H9 (cell line): ENCODE data around the gene MN1. TPM values are rescaled to one million over a fixed set of nuclear protein-coding genes. Genes with fewer than 3 reads are reported as not detected.

ENCODE experiments used
- DNase-seq: peaks from one replicate; pipeline ENCODE4 v3.0.0-alpha.2; 2017
- H2AFZ ChIP-seq: one replicate; pipeline ENCODE4 v1.6.1; 2013; ENCODE audit warnings: mild to moderate bottlenecking, low read length, control low read depth, moderate library complexity
- H2AK5ac ChIP-seq: 2 replicates; pipeline ENCODE4 v1.6.1; 2013; ENCODE audit warnings: low read length, control low read depth, mixed read lengths; ENCODE audit not compliant: insufficient read length
- H2BK120ac ChIP-seq: one replicate; pipeline ENCODE4 v1.6.1; 2013; ENCODE audit warnings: low read depth, mild to moderate bottlenecking, low read length, control low read depth, inconsistent platforms; ENCODE audit not compliant: poor library complexity, severe bottlenecking
- H2BK12ac ChIP-seq: 2 replicates; pipeline ENCODE4 v1.6.1; 2013; ENCODE audit warnings: low read length, control low read depth, mixed read lengths, low read depth; ENCODE audit not compliant: insufficient read length
- H2BK15ac ChIP-seq: 2 replicates; pipeline ENCODE4 v1.6.1; 2013; ENCODE audit warnings: low read depth, low read length, control low read depth
- H2BK20ac ChIP-seq: one replicate; pipeline ENCODE4 v1.6.1; 2013; ENCODE audit warnings: low read depth, mild to moderate bottlenecking, low read length, control low read depth, inconsistent platforms; ENCODE audit not compliant: poor library complexity, severe bottlenecking
- H2BK5ac ChIP-seq: 2 replicates; pipeline ENCODE4 v1.6.1; 2013; ENCODE audit warnings: low read length, control low read depth, mixed read lengths; ENCODE audit not compliant: insufficient read length
- H3K14ac ChIP-seq: 2 replicates; pipeline ENCODE4 v1.6.1; 2013; ENCODE audit warnings: low read length, control low read depth; ENCODE audit not compliant: insufficient read depth
- H3K18ac ChIP-seq: 2 replicates; pipeline ENCODE4 v1.6.1; 2013; ENCODE audit warnings: low read depth, mild to moderate bottlenecking, mixed read lengths, low read length, control low read depth; ENCODE audit not compliant: insufficient read length
- H3K23ac ChIP-seq: 2 replicates; pipeline ENCODE4 v1.6.1; 2013; ENCODE audit warnings: low read length, control low read depth, mixed read lengths, low read depth; ENCODE audit not compliant: insufficient read length
- H3K23me2 ChIP-seq: 2 replicates; pipeline ENCODE4 v1.6.1; 2013; ENCODE audit warnings: low read depth, mild to moderate bottlenecking, mixed read lengths, low read length, control low read depth; ENCODE audit not compliant: insufficient read length, poor library complexity, severe bottlenecking
- H3K27ac ChIP-seq: 2 replicates; pipeline ENCODE4 v1.5.1; 2013; ENCODE audit warnings: low read length, control low read depth, mixed read lengths, low read depth; ENCODE audit not compliant: insufficient read length
- H3K27me3 ChIP-seq: 2 replicates; pipeline ENCODE4 v1.6.1; 2013; ENCODE audit warnings: low read length, control low read depth, inconsistent platforms; ENCODE audit not compliant: insufficient read depth
- H3K4ac ChIP-seq: 2 replicates; pipeline ENCODE4 v1.6.1; 2013; ENCODE audit warnings: low read depth, mild to moderate bottlenecking, control low read depth, inconsistent platforms, low read length, moderate library complexity
- H3K4me1 ChIP-seq: 2 replicates; pipeline ENCODE4 v1.6.1; 2013; ENCODE audit warnings: low read length, control low read depth, inconsistent platforms; ENCODE audit not compliant: insufficient read depth
- H3K4me2 ChIP-seq: 2 replicates; pipeline ENCODE4 v1.6.1; 2013; ENCODE audit warnings: low read length, control low read depth, mixed read lengths; ENCODE audit not compliant: insufficient read length, insufficient read depth
- H3K56ac ChIP-seq: 2 replicates; pipeline ENCODE4 v1.6.1; 2013; ENCODE audit warnings: low read depth, mild to moderate bottlenecking, mixed read lengths, low read length, control low read depth; ENCODE audit not compliant: insufficient read length
- H3K79me1 ChIP-seq: 2 replicates; pipeline ENCODE4 v1.6.1; 2013; ENCODE audit warnings: low read depth, mild to moderate bottlenecking, moderate library complexity, low read length, control low read depth, inconsistent platforms; ENCODE audit not compliant: insufficient read depth, poor library complexity, severe bottlenecking
- H3K79me2 ChIP-seq: 2 replicates; pipeline ENCODE4 v1.6.1; 2013; ENCODE audit warnings: low read length, control low read depth, inconsistent platforms; ENCODE audit not compliant: insufficient read depth
- H3K9ac ChIP-seq: 2 replicates; pipeline ENCODE4 v1.6.1; 2013; ENCODE audit warnings: low read length, control low read depth, mixed read lengths; ENCODE audit not compliant: insufficient read length; ENCODE audit errors: extremely low read depth
- H3K9me3 ChIP-seq: one replicate; pipeline ENCODE4 v1.6.1; 2013; ENCODE audit warnings: low read depth, low read length, inconsistent platforms; ENCODE audit not compliant: control insufficient read depth
- H3T11ph ChIP-seq: one replicate; pipeline ENCODE4 v1.6.1; 2013; ENCODE audit warnings: mild to moderate bottlenecking, low read length, control low read depth, inconsistent platforms
- H4K20me1 ChIP-seq: one replicate; pipeline ENCODE4 v1.6.1; 2013; ENCODE audit not compliant: control insufficient read depth, insufficient read length, insufficient read depth
- H4K5ac ChIP-seq: 2 replicates; pipeline ENCODE4 v1.6.1; 2013; ENCODE audit warnings: low read depth, mild to moderate bottlenecking, mixed read lengths, low read length, control low read depth; ENCODE audit not compliant: insufficient read length
- H4K8ac ChIP-seq: replicated peaks from 2 replicates; pipeline ENCODE4 v1.6.1; 2013; ENCODE audit warnings: low read length, control low read depth, mixed read lengths, low read depth; ENCODE audit not compliant: insufficient read length
- H4K91ac ChIP-seq: 2 replicates; pipeline ENCODE4 v1.6.1; 2013; ENCODE audit warnings: low read depth, mild to moderate bottlenecking, moderate library complexity, mixed read lengths, low read length, control low read depth; ENCODE audit not compliant: insufficient read length
- H3K27ac Mint-ChIP-seq, 3 experiments: 2 replicates in 2 of 3; 3 replicates in 1 of 3; pipeline ENCODE4 v1.8.0; 2020 to 2021; ENCODE audit warnings: mixed read lengths in 3 of 3, mild to moderate bottlenecking in 1 of 3, moderate library complexity in 1 of 3
- H3K27me3 Mint-ChIP-seq: 2 replicates; pipeline ENCODE4 v1.8.0; 2021; ENCODE audit warnings: low read depth, mild to moderate bottlenecking, moderate library complexity, mixed read lengths
- H3K36me3 Mint-ChIP-seq, 3 experiments: 2 replicates in 2 of 3; 3 replicates in 1 of 3; pipeline ENCODE4 v1.8.0; 2020 to 2021; ENCODE audit warnings: low read depth in 3 of 3, mixed read lengths in 3 of 3; ENCODE audit not compliant: insufficient read depth in 1 of 3
- H3K4me1 Mint-ChIP-seq, 2 experiments: 2 replicates each; pipeline ENCODE4 v1.8.0; 2020; ENCODE audit warnings: mixed read lengths in 2 of 2
- H3K4me3 Mint-ChIP-seq, 2 experiments: 2 replicates in 1 of 2; 3 replicates in 1 of 2; pipeline ENCODE4 v1.8.0; 2020 to 2021; ENCODE audit warnings: mild to moderate bottlenecking in 2 of 2, mixed read lengths in 2 of 2, moderate library complexity in 1 of 2
- H3K9me3 Mint-ChIP-seq, 2 experiments: 2 replicates in 1 of 2; 3 replicates in 1 of 2; pipeline ENCODE4 v1.8.0; 2020; ENCODE audit warnings: mild to moderate bottlenecking in 2 of 2, mixed read lengths in 2 of 2, moderate library complexity in 1 of 2
- CTCF ChIP-seq: fragments of 200-600 bp; sonication (generic); conservative IDR thresholded peaks from 3 replicates; pipeline ENCODE4 v1.8.0; 2021; ENCODE audit warnings: antibody characterized with exemption, mild to moderate bottlenecking
- WGBS: extraction: QIAGEN DNeasy Blood & Tissue Kit; methylation state at CpG from one replicate; pipeline ENCODE4 v1.1.7; 2013; ENCODE audit warnings: missing lambda C conversion rate, low lambda C conversion rate, mixed read lengths; ENCODE audit not compliant: insufficient read length; ENCODE audit errors: extremely low coverage; 5-methylcytosine and 5-hydroxymethylcytosine counted together
- total RNA-seq: library from RNA; stranded (reverse); gene quantifications from 2 replicates; pipeline ENCODE4 v1.2.1, GENCODE V29; 2021

Gene MN1
- total RNA-seq, 1 experiment from 2014 or later = 2.8 TPM

GRCh38 chr22:27756212-27756660 is 45.3 kb downstream of the MN1 start:
- peaks cover 1% of the 10 kb centered on the region for H3K27me3 Mint-ChIP-seq
- H3K9me3 Mint-ChIP-seq = no peaks in the 10 kb centered on the region

More at GRCh38 chr22:27756212-27756660, 45.3 kb downstream of the MN1 start:
- Histone ChIP-seq H2BK5ac (no peak overlapping the region), H4K20me1 (no peaks in the 10 kb centered on the region), H3K79me2 (no peaks in the 10 kb centered on the region), H3K27ac (no peak overlapping the region), H3K4me1 (peaks cover 3% of the 10 kb centered on the region; the same call in 1 of the 2 replicates), H3K27me3 (no peaks in the 10 kb centered on the region), H3K9ac (no peak overlapping the region), H3K56ac (no peak overlapping the region), H2BK120ac (no peak overlapping the region), H3K4me2 (no peak overlapping the region), H4K91ac (no peak overlapping the region), H2AFZ (no peak overlapping the region), H4K5ac (no peak overlapping the region), H3K4ac (no peak overlapping the region), H2BK12ac (no peak overlapping the region), H2BK20ac (no peak overlapping the region), H3K9me3 (no peaks in the 10 kb centered on the region), H3K23me2 (no peaks in the 10 kb centered on the region), H4K8ac (no peak overlapping the region), H3K23ac (no peak overlapping the region), H3T11ph (no peak overlapping the region), H2AK5ac (no peak overlapping the region), H2BK15ac (no peak overlapping the region), H3K79me1 (no peaks in the 10 kb centered on the region), H3K18ac (no peak overlapping the region), H3K14ac (no peak overlapping the region)
- TF ChIP-seq CTCF = no peak
- Mint-ChIP-seq H3K36me3 (no peaks in the 10 kb centered on the region; a peak in 1 of 7 replicates), H3K4me3 (no peak overlapping the region), H3K27ac (no peak overlapping the region), H3K4me1 (peaks cover 16 to 23% of the 10 kb centered on the region in 2 experiments)
- WGBS = no CpG with 5 or more reads among the region's 16 CpGs
- no peak for DNase-seq
